ENCODE measurements around the gene MEIOB. TPM values are rescaled to one million over a fixed set of nuclear protein-coding genes. Genes with fewer than 3 reads are reported as not detected.

The MEIOB gene
- polyA plus RNA-seq, 2 of the 4 experiments (the other 2 are of a cell fraction) = 2.9 to 9.1 TPM

GRCh38 chr16:1823821-1824220 is 48.1 kb downstream of the MEIOB start:
- 47% methylated on average over 9 of the region's 9 CpGs for WGBS (ENCODE audit: missing lambda C conversion rate)
- Histone ChIP-seq H3K27ac (no peak overlapping the region), H3K9me3 (no peaks in the 10 kb centered on the region), H3K4me1 (peaks cover 13% of the 10 kb centered on the region), H3K4me2 (no peak overlapping the region), H3K4me3 (no peak overlapping the region)
- no peak for TF ChIP-seq ZFP36 (IDR thresholded peaks at IDR 0.05; ENCODE audit: borderline replicate concordance, partially characterized antibody)
- no peak for TF ChIP-seq FOXS1 (CRISPR knock-in tag; IDR thresholded peaks at IDR 0.05)
- peak; percentile 25; the same call in 2 of the 3 replicates for TF ChIP-seq CTCF (IDR thresholded peaks at IDR 0.05)
- TF ChIP-seq RAD21 (conservative IDR thresholded peaks at IDR 0.05 in 1 of 2, IDR thresholded peaks at IDR 0.05 in 1 of 2) = peak; percentile 32 to 60; a peak in 3 of 5 replicates
- no peak for TF ChIP-seq PHF8 (IDR thresholded peaks at IDR 0.05; ENCODE audit: borderline replicate concordance, low read depth)
- no peak for TF ChIP-seq GATA3 (IDR thresholded peaks at IDR 0.05; ENCODE audit: borderline replicate concordance)
- peak; percentile 16; the same call in 1 of the 3 replicates for TF ChIP-seq SMC3 (IDR thresholded peaks at IDR 0.05)
- POLR2A ChIA-PET = no interaction called here
- DNase-seq (ENCODE audit: low read depth in 1 of 2, low spot score in 1 of 2) (peak; percentile 60 to 70), FAIRE-seq (no peak), ATAC-seq (peak in 1 of 2 experiments; percentile 33; a peak in 2 of 6 replicates)
- CTCF ChIA-PET = interaction anchor here (0.7 to 1.7 kb wide), 6 partner anchors 11 to 65 kb away, joined by 3 to 7 read pairs (median 5); partner anchors contain the start of genes IGFALS and NME3

- peaks cover 6% of the 10 kb centered on the region for H3K4me1 ChIP-seq
- no peak for ATAC-seq
- TF ChIP-seq HES2 (IDR thresholded peaks at IDR 0.05) = no peak
- 89% methylated on average over 15 of the region's 16 CpGs for WGBS (ENCODE audit: missing lambda C conversion rate)
- no peak overlapping the region for H3K4me3 ChIP-seq
- H3K27ac ChIP-seq = no peak overlapping the region
- no peak for FAIRE-seq
- DNase-seq (ENCODE audit: low read depth in 1 of 2, low spot score in 1 of 2) = no peak
- no peaks in the 10 kb centered on the region for H3K9me3 ChIP-seq
- CTCF ChIA-PET = interaction anchor here (1.6 to 1.7 kb wide), 2 partner anchors 10 to 51 kb away, joined by 5 read pairs; partner anchors contain the start of gene NME3
- no peak overlapping the region for H3K4me2 ChIP-seq
- POLR2A ChIA-PET = no interaction called here
Observed at GRCh38 chr16:1822801-1823200, 49.2 kb downstream of the MEIOB start.

- DNase-seq (ENCODE audit: low read depth in 1 of 2, low spot score in 1 of 2) (no peak), ATAC-seq (no peak), FAIRE-seq (no peak)
- TF ChIP-seq SMC3 (IDR thresholded peaks at IDR 0.05) (no peak), CHD2 (IDR thresholded peaks at IDR 0.05; ENCODE audit: low read length, partially characterized antibody) (no peak), ZNF302 (CRISPR knock-in tag; IDR thresholded peaks at IDR 0.05) (no peak), BCL3 (IDR thresholded peaks at IDR 0.05) (no peak), PHF8 (IDR thresholded peaks at IDR 0.05; ENCODE audit: borderline replicate concordance, low read depth) (no peak), POLR2AphosphoS2 (conservative IDR thresholded peaks at IDR 0.05; ENCODE audit: low read length) (no peak), HMGXB4 (CRISPR knock-in tag; IDR thresholded peaks at IDR 0.05; ENCODE audit: borderline replicate concordance) (no peak), FOSL2 (IDR thresholded peaks at IDR 0.05) (no peak), FOSL2 (CRISPR knock-in tag; IDR thresholded peaks at IDR 0.05) (no peak), RFX5 (IDR thresholded peaks at IDR 0.05) (no peak)
- H3K4me3 ChIP-seq = no peak overlapping the region
- WGBS (ENCODE audit: missing lambda C conversion rate) = 91% methylated on average over 22 of the region's 24 CpGs
- no peak overlapping the region for H3K4me2 ChIP-seq
- H3K27ac ChIP-seq = no peak overlapping the region
- ChIA-PET CTCF (interaction anchor here (1.6 kb wide), 1 partner anchor 9 kb away, joined by 5 read pairs; no protein-coding TSS in a partner anchor), POLR2A (no interaction called here)
- H3K4me1 ChIP-seq = peaks cover 6% of the 10 kb centered on the region
- H3K9me3 ChIP-seq = no peaks in the 10 kb centered on the region
Observed at GRCh38 chr16:1821861-1822611, 49.9 kb downstream of the MEIOB start.
